HCT116 (cell line): ENCODE results near the gene SIPA1L3. TPM values are rescaled to one million over a fixed set of nuclear protein-coding genes. Genes with fewer than 3 reads are reported as not detected.
A peak's percentile ranks its signal among the peaks of the same experiment; 100 is the strongest.

Experiments used
- ATAC-seq: fragments of 200-7000 bp; cut with Tn5 transposase; 2 replicates; pipeline ENCODE4 v1.9.1; 2020; ENCODE audit warnings: mild to moderate bottlenecking, moderate library complexity
- BruUV-seq: library from RNA; stranded (reverse); fragments of 400-500 nt; replicated peaks from 2 replicates; lab custom pipeline; 2021; lab: Mats Ljungman, UMichigan
- CTCF ChIA-PET: fragments of 300-600 bp; sonication (Branson Sonifier 250); formaldehyde crosslinking; loops from one replicate; lab custom pipeline; 2021; ENCODE audit warnings: antibody characterized with exemption; lab: Charles Lee
- POLR2A ChIA-PET: fragments of 300-600, 350-600 bp; sonication (Branson Sonifier 250); formaldehyde crosslinking; loops from one replicate; lab custom pipeline; 2021; ENCODE audit warnings: antibody characterized with exemption; lab: Charles Lee
- RAD21 ChIA-PET, 2 experiments: fragments of 300-600 bp; sonication (Branson Sonifier 250); formaldehyde crosslinking; loops; one replicate each; lab custom pipeline; 2023; ENCODE audit warnings: low total read pairs in 2 of 2; ENCODE audit not compliant: uncharacterized antibody in 2 of 2, unreplicated experiment in 2 of 2, low non-redundant PET in 1 of 2; lab: Charles Lee
- DNase-seq: peaks from one replicate; pipeline ENCODE4 v3.0.0-alpha.2; 2010; ENCODE audit warnings: low read depth, low spot score
- H2AFZ ChIP-seq: fragments of 200-600 bp; shearing (Covaris generic), sonication (generic); 2 replicates; pipeline ENCODE4 v1.6.1; 2017; ENCODE audit warnings: low read depth, mixed run types, mixed read lengths, antibody characterized with exemption, low read length; ENCODE audit not compliant: poor library complexity, severe bottlenecking
- H3K27ac ChIP-seq: 2 replicates; pipeline ENCODE4 v1.5.1; 2012; ENCODE audit warnings: low read depth, low read length
- H3K27me3 ChIP-seq: fragments of 200-600 bp; sonication (generic); 2 replicates; pipeline ENCODE4 v1.6.1; 2016; ENCODE audit warnings: mixed run types, low read length, mixed read lengths; ENCODE audit not compliant: insufficient read depth
- H3K36me3 ChIP-seq, 2 experiments: fragments of 200-500 bp in 1 of 2; fragments of 200-600 bp in 1 of 2; sonication (Bioruptor generic) in 1 of 2; sonication (generic) in 1 of 2; 2 replicates each; pipeline versions ENCODE4 v1.5.1 to v1.6.1; 2014 to 2016; ENCODE audit warnings: low read length in 2 of 2, inconsistent platforms in 1 of 2, mixed read lengths in 1 of 2, mixed run types in 1 of 2; ENCODE audit not compliant: insufficient read depth in 2 of 2, control insufficient read depth in 1 of 2
- H3K4me1 ChIP-seq, 2 experiments: fragments of 200-600 bp in 1 of 2; sonication (generic) in 1 of 2; 2 replicates each; pipeline versions ENCODE4 v1.5.1 to v1.6.1; 2012 to 2017; ENCODE audit warnings: low read length in 2 of 2, inconsistent platforms in 1 of 2, mild to moderate bottlenecking in 1 of 2, mixed read lengths in 1 of 2, mixed run types in 1 of 2, moderate library complexity in 1 of 2; ENCODE audit not compliant: insufficient read depth in 2 of 2, control insufficient read depth in 1 of 2
- H3K4me2 ChIP-seq: fragments of 200-600 bp; sonication (generic); 2 replicates; pipeline ENCODE4 v1.6.1; 2017; ENCODE audit warnings: mixed run types, low read length, mixed read lengths
- H3K4me3 ChIP-seq, 2 experiments: fragments of 200-600 bp in 1 of 2; sonication (generic) in 1 of 2; replicated peaks in 1 of 2; 2 replicates each; pipeline ENCODE4 v1.5.1; 2011 to 2016; ENCODE audit warnings: low read length in 2 of 2, control low read depth in 1 of 2, low read depth in 1 of 2, mild to moderate bottlenecking in 1 of 2, mixed read lengths in 1 of 2, mixed run types in 1 of 2
- H3K79me2 ChIP-seq: fragments of 200-600 bp; sonication (generic); 2 replicates; pipeline ENCODE4 v1.6.1; 2017; ENCODE audit warnings: mild to moderate bottlenecking, mixed run types, low read length, moderate library complexity, mixed read lengths; ENCODE audit not compliant: insufficient read depth
- H3K9ac ChIP-seq: fragments of 200-600 bp; sonication (generic); 2 replicates; pipeline ENCODE4 v1.6.1; 2016; ENCODE audit warnings: low read length, mixed read lengths
- H3K9me2 ChIP-seq: fragments of 200-600 bp; sonication (generic), shearing (Covaris generic); 2 replicates; pipeline ENCODE4 v1.6.1; 2017; ENCODE audit warnings: mixed run types, mild to moderate bottlenecking, moderate library complexity; ENCODE audit not compliant: insufficient read depth
- H3K9me3 ChIP-seq, 2 experiments: fragments of 200-500 bp in 1 of 2; fragments of 200-600 bp in 1 of 2; sonication (Bioruptor generic) in 1 of 2; sonication (generic) in 1 of 2; 2 replicates each; pipeline ENCODE4 v1.6.1; 2014 to 2017; ENCODE audit warnings: low read length in 2 of 2, mixed read lengths in 2 of 2, inconsistent platforms in 1 of 2, low read depth in 1 of 2, mild to moderate bottlenecking in 1 of 2, mixed run types in 1 of 2, moderate library complexity in 1 of 2; ENCODE audit not compliant: control insufficient read depth in 1 of 2, insufficient read depth in 1 of 2
- H4K20me1 ChIP-seq: fragments of 200-600 bp; sonication (generic), shearing (Covaris generic); 2 replicates; pipeline ENCODE4 v1.6.1; 2017; ENCODE audit warnings: mixed run types, mild to moderate bottlenecking, moderate library complexity; ENCODE audit not compliant: insufficient read depth
- ATF3 ChIP-seq: IDR thresholded peaks from 2 replicates; pipeline ENCODE4 v1.6.1; 2012
- CBX3 ChIP-seq: IDR thresholded peaks from 2 replicates; pipeline ENCODE4 v1.6.1; 2012; ENCODE audit warnings: low read depth
- CTCF ChIP-seq, 3 experiments: fragments of 200-600 bp in 1 of 3; sonication (generic) in 1 of 3; IDR thresholded peaks in 2 of 3; conservative IDR thresholded peaks in 1 of 3; 2 replicates each; pipeline ENCODE4 v1.5.1; 2012 to 2017; ENCODE audit warnings: low read depth in 2 of 3, low read length in 2 of 3, antibody characterized with exemption in 1 of 3, borderline replicate concordance in 1 of 3, control low read depth in 1 of 3, mild to moderate bottlenecking in 1 of 3, mixed read lengths in 1 of 3, mixed run types in 1 of 3, moderate library complexity in 1 of 3; ENCODE audit not compliant: insufficient read depth in 1 of 3
- ELF1 ChIP-seq: IDR thresholded peaks from 2 replicates; pipeline ENCODE4 v1.6.1; 2012; ENCODE audit warnings: low read depth, borderline replicate concordance
- EZH2 ChIP-seq: fragments of 200-600 bp; sonication (generic); IDR thresholded peaks from 2 replicates; pipeline ENCODE4 v1.6.1; 2017; ENCODE audit warnings: antibody characterized with exemption, mixed run types
- EZH2phosphoT487 ChIP-seq: fragments of 200-600 bp; IDR thresholded peaks from 2 replicates; pipeline ENCODE4 v1.6.1; 2018; ENCODE audit warnings: antibody characterized with exemption, borderline replicate concordance
- MAX ChIP-seq: IDR thresholded peaks from 2 replicates; pipeline ENCODE4 v1.6.1; 2012
- RAD21 ChIP-seq: IDR thresholded peaks from 2 replicates; pipeline ENCODE4 v1.6.1; 2012; ENCODE audit warnings: low read depth, mild to moderate bottlenecking
- SIN3A ChIP-seq: IDR thresholded peaks from 2 replicates; pipeline ENCODE4 v1.6.1; 2012; ENCODE audit warnings: low read depth
- SP1 ChIP-seq: IDR thresholded peaks from 2 replicates; pipeline ENCODE4 v1.6.1; 2012; ENCODE audit warnings: low read depth
- SRF ChIP-seq: IDR thresholded peaks from 2 replicates; pipeline ENCODE4 v1.6.1; 2012; ENCODE audit warnings: low read depth
- TCF7L2 ChIP-seq: IDR thresholded peaks from 2 replicates; pipeline ENCODE4 v1.7.0; 2011; ENCODE audit warnings: borderline replicate concordance, inconsistent platforms; ENCODE audit not compliant: insufficient read depth, insufficient read length; ENCODE audit errors: extremely low read depth
- YY1 ChIP-seq: IDR thresholded peaks from 2 replicates; pipeline ENCODE4 v1.6.1; 2011; ENCODE audit warnings: low read length, low read depth, moderate library complexity, mild to moderate bottlenecking; ENCODE audit not compliant: insufficient replicate concordance; ENCODE audit errors: extremely low read depth
- ZBTB33 ChIP-seq: IDR thresholded peaks from 2 replicates; pipeline ENCODE4 v1.6.1; 2011; ENCODE audit warnings: mild to moderate bottlenecking, low read length, moderate library complexity; ENCODE audit not compliant: insufficient replicate concordance; ENCODE audit errors: extremely low read depth
- ZFX ChIP-seq: fragments of 450-650 bp; IDR thresholded peaks from 2 replicates; pipeline ENCODE4 v1.6.1; 2017
- intact Hi-C: fragments of 100-400 bp; cut with micrococcal nuclease; formaldehyde crosslinking; loops from 2 replicates; pipeline ENCODE4 v1.10.0; 2022
- total RNA-seq: library from RNA; stranded (reverse); gene quantifications from one replicate; pipeline ENCODE4 v1.2.1, GENCODE V29; 2021; ENCODE audit not compliant: unreplicated experiment

Gene SIPA1L3
- total RNA-seq, 1 experiment from 2014 or later: 41.8 TPM

GRCh38 chr19:38228491-38229439 is 321.8 kb downstream of the SIPA1L3 start:
- H3K9ac ChIP-seq: peak overlapping the region; percentile 23
- TF ChIP-seq EZH2phosphoT487 (no peak), CBX3 (no peak), MAX (no peak), TCF7L2 (no peak), ZBTB33 (no peak), ELF1 (no peak), ATF3 (no peak), CTCF (IDR thresholded peaks at IDR 0.05 in 2 of 3, conservative IDR thresholded peaks at IDR 0.05 in 1 of 3; ENCODE audit: borderline replicate concordance in 1 of 3, insufficient read depth in 1 of 3, low read depth in 2 of 3, low read length in 2 of 3) (no peak), RAD21 (no peak), SIN3A (no peak), SRF (no peak), YY1 (no peak), SP1 (no peak), ZFX (no peak), EZH2 (no peak)
- TF ChIP-seq, all 23 proteins: peak for 0
- CTCF ChIA-PET: no interaction called here
- no peak for DNase-seq
- no peaks in the 10 kb centered on the region for H3K9me2 ChIP-seq
- no peaks in the 10 kb centered on the region for H4K20me1 ChIP-seq
- H3K27ac ChIP-seq: no peak overlapping the region
- no peaks in the 10 kb centered on the region for H3K9me3 ChIP-seq
- RAD21 ChIA-PET: no interaction called here
- POLR2A ChIA-PET: no interaction called here
- peak overlapping the region; percentile 90 for H3K4me2 ChIP-seq
- intact Hi-C loops: no loop called here
- BruUV-seq: no TSS peak
- H3K4me3 ChIP-seq: peak overlapping the region; percentile 54 to 61
- H2AFZ ChIP-seq: peak overlapping the region; percentile 61
- no peaks in the 10 kb centered on the region for H3K79me2 ChIP-seq
- H3K27me3 ChIP-seq: no peaks in the 10 kb centered on the region
- no peaks in the 10 kb centered on the region for H3K36me3 ChIP-seq
- no peak for ATAC-seq
- peaks cover 10 to 38% of the 10 kb centered on the region in 2 experiments; a peak in 3 of 4 replicates for H3K4me1 ChIP-seq
